ENCODE measurements around the gene TEC.
"Not testable (repeated sequence)": the region's sequence is repeated elsewhere in the genome, so short reads cannot be mapped to it uniquely, and the experiment has no call there.

Gene TEC

DNA sequence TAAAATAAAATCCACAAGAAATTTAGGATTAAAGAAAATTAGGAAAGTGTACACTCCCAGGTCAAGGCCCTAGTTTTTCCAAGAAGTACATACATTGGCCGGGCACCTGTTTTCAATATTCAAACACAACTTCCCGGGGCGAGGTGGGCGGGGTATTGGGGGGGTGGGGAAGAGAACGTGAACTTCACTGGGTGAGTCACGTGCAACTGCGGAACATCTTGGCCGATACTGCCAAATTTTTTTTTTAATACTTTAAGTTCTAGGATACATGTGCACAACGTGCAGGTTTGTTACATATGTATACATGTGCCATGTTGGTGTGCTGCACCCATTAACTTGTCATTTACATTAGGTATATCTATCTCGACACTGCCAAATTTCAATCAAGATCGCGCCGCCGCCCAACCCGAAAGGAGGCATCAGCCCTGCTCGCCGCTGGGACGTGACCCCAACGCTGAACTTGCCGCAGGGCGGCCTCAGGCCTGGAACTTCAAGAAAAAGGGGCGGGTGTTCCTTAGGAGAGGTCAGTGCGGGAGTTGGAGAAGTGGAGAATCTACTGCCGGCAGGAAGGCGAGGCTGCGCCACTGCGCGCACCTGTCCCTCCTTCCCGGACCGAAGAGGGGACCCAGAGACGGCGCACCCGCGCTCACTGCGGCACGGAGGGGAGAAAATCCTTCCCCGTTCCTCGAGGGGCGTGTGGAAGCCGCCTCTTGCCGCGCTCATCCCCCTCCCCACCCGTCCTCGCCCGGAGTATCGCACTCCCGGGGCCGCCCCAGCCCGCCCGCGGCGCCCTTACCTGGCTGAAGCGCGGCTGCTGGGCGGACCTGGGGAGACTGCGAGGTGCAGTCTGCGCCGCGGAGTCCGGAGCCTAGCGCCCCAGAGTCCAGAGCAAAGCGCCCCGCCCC, at the start of gene TEC:
TEC (minus strand) TSS at position 883 of the 905 bp plus-strand sequence. CDS start 41,224 bp downstream, outside the sequence.
- no peak for TF ChIP-seq CTCF (IDR thresholded peaks at IDR 0.05; ENCODE audit: low read depth, low read length, missing control alignments)
- H3K4me3 ChIP-seq (replicated peaks; ENCODE audit: low read depth, low read length) = peak within 1 kb of the TSS; percentile 76
- no peak for DNase-seq (ENCODE audit: extremely low read depth, low read depth)

GRCh38 chr4:48315728-48316630, 46.3 kb upstream of the TEC start:
- DNase-seq (ENCODE audit: extremely low read depth, low read depth) = no peak
- peak; percentile 72 for TF ChIP-seq CTCF (IDR thresholded peaks at IDR 0.05; ENCODE audit: low read depth, low read length, missing control alignments)
- no peak overlapping the region for H3K4me3 ChIP-seq (replicated peaks; ENCODE audit: low read depth, low read length)

DNA sequence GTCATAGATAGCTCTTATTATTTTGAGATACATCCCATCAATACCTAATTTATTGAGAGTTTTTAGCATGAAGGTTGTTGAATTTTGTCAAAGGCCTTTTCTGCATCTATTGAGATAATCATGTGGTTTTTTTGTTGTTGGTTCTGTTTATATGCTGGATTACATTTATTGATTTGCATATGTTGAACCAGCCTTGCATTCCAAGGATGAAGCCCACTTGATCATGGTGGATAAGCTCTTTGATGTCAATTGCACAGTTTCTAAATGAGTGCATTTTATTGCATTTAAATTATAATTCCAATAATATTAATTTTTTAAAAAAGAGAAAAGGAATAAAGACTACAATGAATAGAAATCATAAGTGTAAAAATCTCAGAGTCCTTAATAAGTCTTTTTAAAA, 45.1 kb upstream of the TEC start:
- H3K4me3 ChIP-seq (replicated peaks; ENCODE audit: low read depth, low read length); DNase-seq (ENCODE audit: extremely low read depth, low read depth): not testable (repeated sequence)

- H3K4me3 ChIP-seq (replicated peaks; ENCODE audit: low read depth, low read length) = no peak overlapping the region
- TF ChIP-seq CTCF (IDR thresholded peaks at IDR 0.05; ENCODE audit: low read depth, low read length, missing control alignments) = no peak
- no peak for DNase-seq (ENCODE audit: extremely low read depth, low read depth)
Measured at GRCh38 chr4:48311896-48312295, 42.3 kb upstream of the TEC start.

- DNase-seq (ENCODE audit: extremely low read depth, low read depth) = no peak
- TF ChIP-seq CTCF (IDR thresholded peaks at IDR 0.05; ENCODE audit: low read depth, low read length, missing control alignments) = no peak
- H3K4me3 ChIP-seq (replicated peaks; ENCODE audit: low read depth, low read length) = no peak overlapping the region
Measured at GRCh38 chr4:48308901-48309300, 39.3 kb upstream of the TEC start.

DNA sequence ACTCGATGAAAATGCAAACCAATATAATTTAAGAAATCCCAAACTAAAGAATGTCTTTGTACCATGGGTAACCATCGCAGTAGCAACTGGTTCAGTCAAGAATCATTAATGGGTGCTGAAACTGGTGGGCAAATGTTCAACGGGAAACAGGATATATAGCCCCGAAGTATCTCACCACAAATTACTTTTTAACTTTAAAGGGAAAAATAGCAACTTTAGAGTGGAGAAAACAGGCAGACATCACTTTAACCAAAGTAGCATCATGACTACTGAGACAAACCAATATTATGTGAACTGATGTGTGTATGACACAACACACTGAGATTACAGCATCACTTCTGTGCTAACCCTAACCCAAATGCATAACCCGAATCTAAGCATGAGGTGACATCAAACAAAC, 37.9 kb upstream of the TEC start:
- no peak overlapping the region for H3K4me3 ChIP-seq (replicated peaks; ENCODE audit: low read depth, low read length)
- no peak for DNase-seq (ENCODE audit: extremely low read depth, low read depth)
- no peak for TF ChIP-seq CTCF (IDR thresholded peaks at IDR 0.05; ENCODE audit: low read depth, low read length, missing control alignments)

GRCh38 chr4:48305508-48305907, 35.9 kb upstream of the TEC start:
- H3K4me3 ChIP-seq (replicated peaks; ENCODE audit: low read depth, low read length) = no peak overlapping the region
- TF ChIP-seq CTCF (IDR thresholded peaks at IDR 0.05; ENCODE audit: low read depth, low read length, missing control alignments) = no peak
- DNase-seq (ENCODE audit: extremely low read depth, low read depth) = no peak
